Glutamatergic neuron (in vitro differentiated cells): Measurements from ENCODE around the gene NTM. TPM values are rescaled to one million over a fixed set of nuclear protein-coding genes. Genes with fewer than 3 reads are reported as not detected.

Experiments
- DNase-seq: peaks from one replicate; pipeline ENCODE4 v3.0.0; 2022
- H3K27ac Mint-ChIP-seq: one replicate; pipeline ENCODE4 v1.8.0; 2020; ENCODE audit warnings: mild to moderate bottlenecking, mixed read lengths, inconsistent platforms; ENCODE audit not compliant: unreplicated experiment
- H3K27me3 Mint-ChIP-seq: one replicate; pipeline ENCODE4 v1.8.0; 2020; ENCODE audit warnings: mild to moderate bottlenecking, moderate library complexity, mixed read lengths, inconsistent platforms; ENCODE audit not compliant: unreplicated experiment
- H3K36me3 Mint-ChIP-seq: one replicate; pipeline ENCODE4 v1.8.0; 2020; ENCODE audit warnings: mild to moderate bottlenecking, mixed read lengths, inconsistent platforms; ENCODE audit not compliant: unreplicated experiment
- H3K4me1 Mint-ChIP-seq: one replicate; pipeline ENCODE4 v1.8.0; 2020; ENCODE audit warnings: mild to moderate bottlenecking, low read depth, mixed read lengths, inconsistent platforms; ENCODE audit not compliant: unreplicated experiment
- H3K4me3 Mint-ChIP-seq: one replicate; pipeline ENCODE4 v1.8.0; 2020; ENCODE audit warnings: mild to moderate bottlenecking, mixed read lengths, inconsistent platforms; ENCODE audit not compliant: unreplicated experiment
- H3K9me3 Mint-ChIP-seq: one replicate; pipeline ENCODE4 v1.8.0; 2020; ENCODE audit warnings: mild to moderate bottlenecking, moderate library complexity, mixed read lengths, inconsistent platforms; ENCODE audit not compliant: unreplicated experiment
- total RNA-seq: library from RNA; stranded (reverse); fragmentation: NEBNext Ultra II Directional; extraction: Animal tissue kit (Norgen Biotek cat#: 25700); gene quantifications from one replicate; pipeline ENCODE4 v1.2.1, GENCODE V29; 2021; ENCODE audit not compliant: unreplicated experiment
- TF ChIP-seq, protein P1 (sequence below): fragments of 200-600 bp; sonication (generic); IDR thresholded peaks from one replicate; pipeline ENCODE4 v1.5.0; 2021; ENCODE audit not compliant: partially characterized antibody, unreplicated experiment

NTM gene
- total RNA-seq, 1 donor from 2014 or later: 1.2 TPM

DNA sequence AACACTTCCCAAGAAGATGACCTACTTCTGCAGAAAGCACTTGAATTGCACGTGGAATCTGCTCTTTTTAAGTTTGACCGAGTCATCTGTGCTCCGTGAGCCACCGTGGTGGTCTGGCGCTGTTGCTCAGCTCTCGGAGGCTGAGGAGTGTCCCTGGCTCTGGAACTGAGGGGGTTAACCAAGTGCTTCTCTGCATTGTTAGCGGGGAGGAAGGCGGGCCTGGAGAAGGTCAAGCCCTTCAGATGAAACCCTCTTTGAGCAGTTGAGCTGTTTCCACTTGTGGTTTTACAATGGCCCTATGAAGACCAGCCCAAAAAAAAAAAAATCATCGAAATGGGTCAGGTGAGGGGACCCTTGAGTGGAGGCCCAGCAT, 286.4 kb downstream of the NTM start:
- H3K27ac Mint-ChIP-seq: no peak overlapping the region
- TF ChIP-seq, protein P1, sequence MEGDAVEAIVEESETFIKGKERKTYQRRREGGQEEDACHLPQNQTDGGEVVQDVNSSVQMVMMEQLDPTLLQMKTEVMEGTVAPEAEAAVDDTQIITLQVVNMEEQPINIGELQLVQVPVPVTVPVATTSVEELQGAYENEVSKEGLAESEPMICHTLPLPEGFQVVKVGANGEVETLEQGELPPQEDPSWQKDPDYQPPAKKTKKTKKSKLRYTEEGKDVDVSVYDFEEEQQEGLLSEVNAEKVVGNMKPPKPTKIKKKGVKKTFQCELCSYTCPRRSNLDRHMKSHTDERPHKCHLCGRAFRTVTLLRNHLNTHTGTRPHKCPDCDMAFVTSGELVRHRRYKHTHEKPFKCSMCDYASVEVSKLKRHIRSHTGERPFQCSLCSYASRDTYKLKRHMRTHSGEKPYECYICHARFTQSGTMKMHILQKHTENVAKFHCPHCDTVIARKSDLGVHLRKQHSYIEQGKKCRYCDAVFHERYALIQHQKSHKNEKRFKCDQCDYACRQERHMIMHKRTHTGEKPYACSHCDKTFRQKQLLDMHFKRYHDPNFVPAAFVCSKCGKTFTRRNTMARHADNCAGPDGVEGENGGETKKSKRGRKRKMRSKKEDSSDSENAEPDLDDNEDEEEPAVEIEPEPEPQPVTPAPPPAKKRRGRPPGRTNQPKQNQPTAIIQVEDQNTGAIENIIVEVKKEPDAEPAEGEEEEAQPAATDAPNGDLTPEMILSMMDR: no peak
- no peaks in the 10 kb centered on the region for H3K36me3 Mint-ChIP-seq
- DNase-seq: no peak
- no peaks in the 10 kb centered on the region for H3K27me3 Mint-ChIP-seq
- H3K4me1 Mint-ChIP-seq: peaks cover 14% of the 10 kb centered on the region
- H3K9me3 Mint-ChIP-seq: peaks cover 2% of the 10 kb centered on the region
- no peak overlapping the region for H3K4me3 Mint-ChIP-seq

- no peaks in the 10 kb centered on the region for H3K27me3 Mint-ChIP-seq
- DNase-seq: no peak
Observed at GRCh38 chr11:131658414-131658813, 288.0 kb downstream of the NTM start.

GRCh38 chr11:131658952-131659351, 288.5 kb downstream of the NTM start:
- no peak overlapping the region for H3K4me3 Mint-ChIP-seq
- no peak overlapping the region for H3K27ac Mint-ChIP-seq
- H3K9me3 Mint-ChIP-seq: no peaks in the 10 kb centered on the region
- H3K4me1 Mint-ChIP-seq: peaks cover 16% of the 10 kb centered on the region
- TF ChIP-seq, protein P1: no peak
- no peaks in the 10 kb centered on the region for H3K36me3 Mint-ChIP-seq
- no peak for DNase-seq
- no peaks in the 10 kb centered on the region for H3K27me3 Mint-ChIP-seq

More at GRCh38 chr11:131658414-131658813, 288.0 kb downstream of the NTM start:
- H3K36me3 Mint-ChIP-seq: no peaks in the 10 kb centered on the region
- H3K4me3 Mint-ChIP-seq: no peak overlapping the region
- no peak overlapping the region for H3K27ac Mint-ChIP-seq
- H3K4me1 Mint-ChIP-seq: peaks cover 16% of the 10 kb centered on the region
- H3K9me3 Mint-ChIP-seq: no peaks in the 10 kb centered on the region
- TF ChIP-seq, protein P1: no peak

- no peak overlapping the region for H3K4me3 Mint-ChIP-seq
- TF ChIP-seq, protein P1: no peak
Observed at GRCh38 chr11:131659931-131660330, 289.5 kb downstream of the NTM start.

DNA sequence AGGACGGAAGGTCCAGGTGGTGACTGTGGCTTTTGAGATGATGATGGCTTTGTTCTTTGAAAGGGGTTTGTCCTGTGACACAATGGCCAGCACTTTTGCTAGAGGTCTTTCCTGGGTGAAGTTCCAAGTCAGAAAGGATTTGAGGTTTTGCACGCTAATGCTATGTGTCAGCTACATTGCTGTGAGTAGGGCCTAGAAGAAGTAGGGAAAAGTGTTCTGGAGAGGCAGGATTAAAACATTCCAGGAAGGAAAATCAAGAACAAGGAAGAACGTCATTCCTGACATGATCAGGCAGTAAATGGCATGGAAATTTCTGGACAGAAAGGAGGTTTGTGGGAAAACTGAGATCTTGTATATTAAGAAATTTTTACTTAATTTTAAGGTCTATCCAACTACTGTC, 290.7 kb downstream of the NTM start:
- H3K27ac Mint-ChIP-seq: no peak overlapping the region
- H3K4me3 Mint-ChIP-seq: no peak overlapping the region
- no peaks in the 10 kb centered on the region for H3K27me3 Mint-ChIP-seq
- no peaks in the 10 kb centered on the region for H3K36me3 Mint-ChIP-seq
- no peaks in the 10 kb centered on the region for H3K9me3 Mint-ChIP-seq
- DNase-seq: no peak
- TF ChIP-seq, protein P1: no peak
- H3K4me1 Mint-ChIP-seq: peaks cover 16% of the 10 kb centered on the region

More at GRCh38 chr11:131659931-131660330, 289.5 kb downstream of the NTM start:
- H3K27ac Mint-ChIP-seq: no peak overlapping the region
- DNase-seq: no peak
- H3K27me3 Mint-ChIP-seq: no peaks in the 10 kb centered on the region
- no peaks in the 10 kb centered on the region for H3K9me3 Mint-ChIP-seq
- peaks cover 16% of the 10 kb centered on the region for H3K4me1 Mint-ChIP-seq
- H3K36me3 Mint-ChIP-seq: no peaks in the 10 kb centered on the region
